GM18499 (cell line): Measurements from ENCODE around the gene ADD2.

Experiments used
- ATAC-seq: cut with Tn5 transposase; IDR thresholded peaks from one replicate; pipeline ENCODE4 v1.9.1; 2021; ENCODE audit warnings: moderate number of reproducible peaks; ENCODE audit not compliant: insufficient read depth, unreplicated experiment

Gene ADD2

GRCh38 chr2:70683455-70683854 lies 84.5 kb downstream of the ADD2 start:
- ATAC-seq: no peak

GRCh38 chr2:70680735-70681134 lies 87.3 kb downstream of the ADD2 start:
- ATAC-seq: no peak

GRCh38 chr2:70679259-70679658 lies 88.7 kb downstream of the ADD2 start:
- no peak for ATAC-seq

GRCh38 chr2:70678576-70679143 lies 89.3 kb downstream of the ADD2 start:
- no peak for ATAC-seq

GRCh38 chr2:70676301-70677035 lies 91.5 kb downstream of the ADD2 start:
- ATAC-seq: no peak

GRCh38 chr2:70675862-70676261 lies 92.1 kb downstream of the ADD2 start:
- no peak for ATAC-seq

GRCh38 chr2:70674636-70675430 lies 93.2 kb downstream of the ADD2 start:
- ATAC-seq: no peak

GRCh38 chr2:70673041-70673647 lies 94.9 kb downstream of the ADD2 start:
- ATAC-seq: no peak

GRCh38 chr2:70671092-70671675 lies 96.8 kb downstream of the ADD2 start:
- ATAC-seq: no peak

GRCh38 chr2:70670626-70671025 lies 97.4 kb downstream of the ADD2 start:
- no peak for ATAC-seq

GRCh38 chr2:70670202-70670601 lies 97.8 kb downstream of the ADD2 start:
- no peak for ATAC-seq

- no peak for ATAC-seq
Observed at GRCh38 chr2:70668911-70669310, 99.1 kb downstream of the ADD2 start.

GRCh38 chr2:70668432-70668831 lies 99.6 kb downstream of the ADD2 start:
- no peak for ATAC-seq

GRCh38 chr2:70664525-70664924 lies 103.5 kb downstream of the ADD2 start:
- ATAC-seq: no peak

GRCh38 chr2:70663411-70663810 lies 104.6 kb downstream of the ADD2 start:
- ATAC-seq: no peak

- ATAC-seq: no peak
Observed at GRCh38 chr2:70659551-70659950, 108.4 kb downstream of the ADD2 start.

- ATAC-seq: no peak
Observed at GRCh38 chr2:70658476-70658875, 109.5 kb downstream of the ADD2 start.

GRCh38 chr2:70657246-70657645 lies 110.8 kb downstream of the ADD2 start:
- no peak for ATAC-seq

GRCh38 chr2:70656421-70657010 lies 111.5 kb downstream of the ADD2 start:
- ATAC-seq: no peak

GRCh38 chr2:70655786-70656185 lies 112.2 kb downstream of the ADD2 start:
- no peak for ATAC-seq
